ENCODE data around the gene PDGFD. TPM values are rescaled to one million over a fixed set of nuclear protein-coding genes. Genes with fewer than 3 reads are reported as not detected.

Gene PDGFD
- polyA plus RNA-seq, 1 donor from 2014 or later = 1.0 TPM

- Histone ChIP-seq H3K9me2 (ENCODE audit: insufficient read depth, low read length) (no peaks in the 10 kb centered on the region), H3K4me2 (ENCODE audit: low read length) (no peak overlapping the region), H3F3A (ENCODE audit: insufficient read depth, low read length, poor library complexity, severe bottlenecking) (no peaks in the 10 kb centered on the region), H3K36me3 (ENCODE audit: insufficient read depth, low read length) (no peaks in the 10 kb centered on the region), H3K9me3 (ENCODE audit: low read length) (no peaks in the 10 kb centered on the region), H3K27ac (ENCODE audit: low read length) (no peak overlapping the region), H3K4me3 (ENCODE audit: low read length) (no peak overlapping the region), H2AFZ (ENCODE audit: low read depth, low read length) (no peak overlapping the region), H3K9ac (ENCODE audit: low read length) (no peak overlapping the region), H3K27me3 (ENCODE audit: insufficient read depth, low read depth, low read length) (no peaks in the 10 kb centered on the region), H3K79me2 (replicated peaks; ENCODE audit: insufficient read depth, low read length) (no peaks in the 10 kb centered on the region), H4K20me1 (ENCODE audit: insufficient read depth) (no peaks in the 10 kb centered on the region)
- TF ChIP-seq TAF1 (IDR thresholded peaks at IDR 0.05; ENCODE audit: low read depth) (no peak), POLR2AphosphoS5 (IDR thresholded peaks at IDR 0.05) (no peak), MXI1 (conservative IDR thresholded peaks at IDR 0.05; ENCODE audit: poor library complexity, severe bottlenecking) (no peak), CTCF (IDR thresholded peaks at IDR 0.05; ENCODE audit: poor library complexity, severe bottlenecking) (no peak), REST (IDR thresholded peaks at IDR 0.05; ENCODE audit: borderline replicate concordance) (no peak), EP300 (conservative IDR thresholded peaks at IDR 0.05; ENCODE audit: poor library complexity, severe bottlenecking) (no peak), RAD21 (conservative IDR thresholded peaks at IDR 0.05) (no peak), SMC3 (conservative IDR thresholded peaks at IDR 0.05; ENCODE audit: poor library complexity) (no peak), EZH2 (IDR thresholded peaks at IDR 0.05; ENCODE audit: borderline replicate concordance, insufficient read depth, low read length, poor library complexity, severe bottlenecking) (no peak)
Measured at GRCh38 chr11:103949781-103950180, 214.2 kb downstream of the PDGFD start.

GRCh38 chr11:103948187-103948763 is 215.7 kb downstream of the PDGFD start:
- Histone ChIP-seq H3K36me3 (ENCODE audit: insufficient read depth, low read length) (no peaks in the 10 kb centered on the region), H3F3A (ENCODE audit: insufficient read depth, low read length, poor library complexity, severe bottlenecking) (no peaks in the 10 kb centered on the region), H3K9me3 (ENCODE audit: low read length) (no peaks in the 10 kb centered on the region), H3K9me2 (ENCODE audit: insufficient read depth, low read length) (no peaks in the 10 kb centered on the region), H2AFZ (ENCODE audit: low read depth, low read length) (no peak overlapping the region), H4K20me1 (ENCODE audit: insufficient read depth) (no peaks in the 10 kb centered on the region), H3K4me3 (ENCODE audit: low read length) (no peak overlapping the region), H3K9ac (ENCODE audit: low read length) (no peak overlapping the region), H3K27ac (ENCODE audit: low read length) (no peak overlapping the region), H3K4me2 (ENCODE audit: low read length) (no peak overlapping the region), H3K79me2 (replicated peaks; ENCODE audit: insufficient read depth, low read length) (no peaks in the 10 kb centered on the region), H3K27me3 (ENCODE audit: insufficient read depth, low read depth, low read length) (no peaks in the 10 kb centered on the region)
- TF ChIP-seq EP300 (conservative IDR thresholded peaks at IDR 0.05; ENCODE audit: poor library complexity, severe bottlenecking) (no peak), CTCF (IDR thresholded peaks at IDR 0.05; ENCODE audit: poor library complexity, severe bottlenecking) (no peak), REST (IDR thresholded peaks at IDR 0.05; ENCODE audit: borderline replicate concordance) (no peak), EZH2 (IDR thresholded peaks at IDR 0.05; ENCODE audit: borderline replicate concordance, insufficient read depth, low read length, poor library complexity, severe bottlenecking) (no peak), MXI1 (conservative IDR thresholded peaks at IDR 0.05; ENCODE audit: poor library complexity, severe bottlenecking) (no peak), TAF1 (IDR thresholded peaks at IDR 0.05; ENCODE audit: low read depth) (no peak), POLR2AphosphoS5 (IDR thresholded peaks at IDR 0.05) (no peak)

All from neural cell (in vitro differentiated cells).